Osteocyte (in vitro differentiated cells): ENCODE results near the gene OMD. TPM values are rescaled to one million over a fixed set of nuclear protein-coding genes. Genes with fewer than 3 reads are reported as not detected.

Experiments
- DNase-seq: peaks from one replicate; pipeline ENCODE4 v3.0.0; 2021; ENCODE audit warnings: mixed read lengths; ENCODE audit not compliant: unreplicated experiment; ENCODE audit errors: extremely low spot score
- H3K27ac Mint-ChIP-seq: one replicate; pipeline ENCODE4 v1.8.0; 2021; ENCODE audit warnings: mild to moderate bottlenecking, mixed read lengths; ENCODE audit not compliant: unreplicated experiment
- H3K27me3 Mint-ChIP-seq: one replicate; pipeline ENCODE4 v1.8.0; 2021; ENCODE audit warnings: mixed read lengths; ENCODE audit not compliant: unreplicated experiment
- H3K36me3 Mint-ChIP-seq: one replicate; pipeline ENCODE4 v1.8.0; 2021; ENCODE audit warnings: mixed read lengths; ENCODE audit not compliant: unreplicated experiment
- H3K4me1 Mint-ChIP-seq: one replicate; pipeline ENCODE4 v1.8.0; 2021; ENCODE audit warnings: mixed read lengths; ENCODE audit not compliant: unreplicated experiment
- H3K4me3 Mint-ChIP-seq: one replicate; pipeline ENCODE4 v1.8.0; 2021; ENCODE audit warnings: mild to moderate bottlenecking, moderate library complexity, mixed read lengths; ENCODE audit not compliant: unreplicated experiment
- H3K9me3 Mint-ChIP-seq: one replicate; pipeline ENCODE4 v1.8.0; 2021; ENCODE audit warnings: mixed read lengths; ENCODE audit not compliant: unreplicated experiment
- CTCF ChIP-seq: fragments of 200-600 bp; sonication (generic); IDR thresholded peaks from 2 replicates; pipeline ENCODE4 v1.5.0; 2021; ENCODE audit warnings: antibody characterized with exemption, mild to moderate bottlenecking, moderate library complexity
- total RNA-seq: library from RNA; stranded (reverse); gene quantifications from 2 replicates; pipeline ENCODE4 v1.2.1, GENCODE V29; 2021

The OMD gene
- total RNA-seq, 1 donor from 2014 or later = 31.1 TPM

- H3K27me3 Mint-ChIP-seq = no peaks in the 10 kb centered on the region
- peaks cover 11% of the 10 kb centered on the region for H3K4me1 Mint-ChIP-seq
- TF ChIP-seq CTCF = no peak
- no peaks in the 10 kb centered on the region for H3K9me3 Mint-ChIP-seq
- peaks cover 40% of the 10 kb centered on the region for H3K36me3 Mint-ChIP-seq
- no peak overlapping the region for H3K4me3 Mint-ChIP-seq
- no peak for DNase-seq
- H3K27ac Mint-ChIP-seq = no peak overlapping the region
Observed at GRCh38 chr9:92463387-92463786, 39.1 kb upstream of the OMD start.

DNA sequence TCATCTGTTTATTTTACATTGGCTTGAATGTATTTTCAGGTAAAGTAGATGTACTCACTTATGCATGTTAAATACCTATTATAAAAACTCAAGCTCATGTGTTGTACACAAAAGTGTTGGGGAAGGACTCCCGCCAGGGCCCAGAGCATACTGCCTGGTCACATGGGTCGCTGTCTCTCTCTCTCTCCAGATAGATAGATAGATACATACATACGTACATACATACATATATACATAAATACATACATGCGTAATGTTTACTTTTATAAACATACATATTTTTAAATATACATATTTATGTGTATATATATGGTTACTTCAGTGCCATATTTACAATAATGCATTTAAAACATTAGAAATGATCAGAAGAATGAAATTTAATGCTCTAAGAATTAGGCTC, 33.3 kb upstream of the OMD start:
- peaks cover 16% of the 10 kb centered on the region for H3K36me3 Mint-ChIP-seq
- H3K4me1 Mint-ChIP-seq = no peaks in the 10 kb centered on the region
- H3K9me3 Mint-ChIP-seq = no peaks in the 10 kb centered on the region
- H3K27ac Mint-ChIP-seq = no peak overlapping the region
- no peaks in the 10 kb centered on the region for H3K27me3 Mint-ChIP-seq
- no peak overlapping the region for H3K4me3 Mint-ChIP-seq
- no peak for DNase-seq
- no peak for TF ChIP-seq CTCF

DNA sequence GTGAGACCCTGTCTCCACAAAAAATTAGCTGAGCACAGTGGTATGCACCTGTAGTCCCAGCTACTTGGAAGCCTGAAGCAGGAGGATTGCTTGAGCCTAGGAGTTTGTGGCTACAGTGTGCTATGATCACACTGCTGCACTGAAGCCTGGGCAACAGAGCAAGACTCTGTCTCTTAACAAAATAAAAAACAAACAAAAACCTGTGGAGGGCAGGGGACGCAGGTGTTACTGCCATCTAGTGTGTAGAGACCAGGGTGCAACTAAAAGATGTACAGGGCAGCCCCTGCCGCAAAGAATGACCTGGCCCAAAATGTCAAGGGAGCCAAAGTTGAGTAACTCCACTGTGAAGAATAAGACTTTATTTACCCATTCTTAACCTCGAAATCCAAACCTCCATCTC, 30.9 kb upstream of the OMD start:
- peak; percentile 24 for TF ChIP-seq CTCF
- Mint-ChIP-seq H3K9me3 (no peaks in the 10 kb centered on the region), H3K27ac (no peak overlapping the region), H3K36me3 (peaks cover 6% of the 10 kb centered on the region), H3K27me3 (no peaks in the 10 kb centered on the region), H3K4me1 (no peaks in the 10 kb centered on the region), H3K4me3 (no peak overlapping the region)
- no peak for DNase-seq

GRCh38 chr9:92446536-92446935, 22.3 kb upstream of the OMD start:
- Mint-ChIP-seq H3K4me1 (peaks cover 11% of the 10 kb centered on the region), H3K4me3 (no peak overlapping the region), H3K9me3 (no peaks in the 10 kb centered on the region), H3K27ac (peak overlapping the region; percentile 29), H3K27me3 (no peaks in the 10 kb centered on the region), H3K36me3 (no peaks in the 10 kb centered on the region)
- no peak for DNase-seq
- TF ChIP-seq CTCF = no peak

DNA sequence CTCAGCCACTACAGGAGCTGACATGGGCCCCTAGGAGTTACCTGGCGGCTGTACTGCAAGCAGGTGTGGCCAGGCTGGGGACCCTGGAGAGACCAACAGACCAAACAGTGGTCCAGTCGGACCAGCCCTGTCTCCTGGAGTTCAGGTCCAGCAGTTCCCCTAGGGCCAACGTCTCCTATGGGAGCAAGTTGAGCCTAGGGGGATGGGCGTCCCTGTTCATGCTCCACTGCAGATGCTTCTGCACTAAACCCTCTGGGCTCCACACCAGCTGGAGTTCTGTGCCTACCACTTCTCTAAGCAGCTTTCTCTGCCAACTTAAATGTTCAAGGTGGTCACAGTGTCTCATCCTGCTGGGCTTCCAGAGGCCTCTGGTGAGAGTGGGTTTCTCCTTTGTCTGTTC, 20.6 kb upstream of the OMD start:
- Mint-ChIP-seq H3K4me3 (no peak overlapping the region), H3K36me3 (no peaks in the 10 kb centered on the region), H3K9me3 (no peaks in the 10 kb centered on the region), H3K27me3 (no peaks in the 10 kb centered on the region), H3K4me1 (peaks cover 16% of the 10 kb centered on the region), H3K27ac (no peak overlapping the region)
- no peak for TF ChIP-seq CTCF
- DNase-seq = no peak
